ENCODE results near the gene HSPA12B.

DNA sequence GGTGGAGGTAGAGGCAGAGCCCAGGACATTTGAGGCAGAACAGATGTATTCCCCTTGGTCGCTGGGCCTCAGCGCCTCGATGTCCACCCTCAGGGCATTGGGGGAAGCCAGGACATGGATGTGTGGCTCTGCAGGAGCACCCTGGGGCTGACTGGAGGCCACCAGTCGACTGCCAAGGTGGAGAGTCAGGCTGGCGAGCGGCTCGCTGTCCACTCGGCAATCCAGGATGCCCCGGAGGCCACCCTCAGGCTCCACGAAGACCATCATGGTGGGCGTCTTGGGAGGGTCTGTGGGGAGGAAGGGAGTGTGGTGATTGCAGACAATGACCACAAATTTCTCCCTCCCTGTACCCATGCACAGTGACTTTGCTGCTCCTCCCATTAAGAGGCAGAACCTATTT, 42.5 kb upstream of the HSPA12B start:
- TF ChIP-seq CTCF (IDR thresholded peaks at IDR 0.05) (no peak), EP300 (IDR thresholded peaks at IDR 0.05) (no peak)
